Keratinocyte (primary cell): Measurements from ENCODE around the gene CCN2. TPM values are rescaled to one million over a fixed set of nuclear protein-coding genes. Genes with fewer than 3 reads are reported as not detected.

Experiments used
- DNase-seq: peaks from one replicate; pipeline ENCODE4 v3.0.0-alpha.2; 2011; ENCODE audit warnings: low read depth, missing footprints, low spot score
- FAIRE-seq: peaks from 2 replicates; lab custom pipeline; 2011; peaks lifted over from hg19 to GRCh38; lab: Jason Lieb, UNC
- H2AFZ ChIP-seq: 2 replicates; pipeline ENCODE4 v1.6.0; 2012; ENCODE audit warnings: low read length, control low read depth, inconsistent platforms; ENCODE audit not compliant: control insufficient read depth
- H3K27ac ChIP-seq: 2 replicates; pipeline ENCODE4 v1.5.1; 2011; ENCODE audit warnings: low read length; ENCODE audit not compliant: control insufficient read depth, insufficient read depth
- H3K27me3 ChIP-seq: 3 replicates; pipeline ENCODE4 v1.6.0; 2011; ENCODE audit warnings: low read length; ENCODE audit not compliant: control insufficient read depth, insufficient read depth; ENCODE audit errors: extremely low read depth
- H3K36me3 ChIP-seq, 2 experiments: 2 replicates in 1 of 2; 3 replicates in 1 of 2; pipeline ENCODE4 v1.5.1; 2011; ENCODE audit warnings: low read length in 2 of 2, mild to moderate bottlenecking in 1 of 2; ENCODE audit not compliant: control insufficient read depth in 2 of 2, insufficient read depth in 2 of 2; ENCODE audit errors: extremely low read depth in 1 of 2
- H3K4me1 ChIP-seq: 3 replicates; pipeline ENCODE4 v1.5.1; 2011; ENCODE audit warnings: low read length; ENCODE audit not compliant: control insufficient read depth, insufficient read depth; ENCODE audit errors: extremely low read depth
- H3K4me2 ChIP-seq: 3 replicates; pipeline ENCODE4 v1.6.0; 2011; ENCODE audit warnings: low read depth, low read length; ENCODE audit not compliant: control insufficient read depth, insufficient read depth; ENCODE audit errors: extremely low read depth
- H3K4me3 ChIP-seq, 3 experiments: fragments of 200-600 bp in 1 of 3; sonication (generic) in 1 of 3; 2 replicates in 2 of 3; 3 replicates in 1 of 3; pipeline ENCODE4 v1.5.1; 2011 to 2016; ENCODE audit warnings: low read length in 3 of 3, mild to moderate bottlenecking in 3 of 3, control low read depth in 2 of 3, inconsistent platforms in 1 of 3, low read depth in 1 of 3, mixed read lengths in 1 of 3, mixed run types in 1 of 3, moderate library complexity in 1 of 3; ENCODE audit not compliant: control insufficient read depth in 2 of 3, insufficient read depth in 2 of 3; ENCODE audit errors: extremely low read depth in 1 of 3
- H3K79me2 ChIP-seq: 2 replicates; pipeline ENCODE4 v1.6.0; 2012; ENCODE audit warnings: low read length; ENCODE audit not compliant: control insufficient read depth, insufficient read depth
- H3K9ac ChIP-seq: 3 replicates; pipeline ENCODE4 v1.6.0; 2011; ENCODE audit warnings: low read length; ENCODE audit not compliant: control insufficient read depth, insufficient read depth; ENCODE audit errors: extremely low read depth
- H3K9me1 ChIP-seq: 3 replicates; pipeline ENCODE4 v1.6.0; 2011; ENCODE audit warnings: low read length; ENCODE audit not compliant: control insufficient read depth, insufficient read depth; ENCODE audit errors: extremely low read depth
- H3K9me3 ChIP-seq: 2 replicates; pipeline ENCODE4 v1.5.1; 2012; ENCODE audit warnings: low read depth, low read length; ENCODE audit not compliant: control insufficient read depth
- H4K20me1 ChIP-seq: 3 replicates; pipeline ENCODE4 v1.6.0; 2011; ENCODE audit warnings: low read length; ENCODE audit not compliant: control insufficient read depth, insufficient read depth; ENCODE audit errors: extremely low read depth
- CTCF ChIP-seq, 3 experiments: IDR thresholded peaks in 1 of 3; conservative IDR thresholded peaks in 1 of 3; optimal IDR thresholded peaks in 1 of 3; 2 replicates in 2 of 3; 3 replicates in 1 of 3; pipeline versions ENCODE3 to v1.5.1; 2011; ENCODE audit warnings: low read length in 3 of 3, mild to moderate bottlenecking in 3 of 3, moderate library complexity in 2 of 3, control low read depth in 1 of 3, inconsistent platforms in 1 of 3; ENCODE audit not compliant: insufficient read depth in 2 of 3; ENCODE audit errors: extremely low read depth in 1 of 3
- EZH2 ChIP-seq: IDR thresholded peaks from one replicate; pipeline ENCODE4 v1.6.1; 2012; ENCODE audit warnings: inconsistent platforms, mild to moderate bottlenecking, low read length, moderate library complexity
- dilution Hi-C: fragments of 300-500 bp; cut with MboI; formaldehyde crosslinking; loops from one replicate; pipeline ENCODE4 v1.7.0; 2020; ENCODE audit warnings: low sequenced_read_pairs; ENCODE audit not compliant: extremely low pct_ligation_motif_present
- polyA plus RNA-seq, 5 experiments: library from polyadenylated mRNA; depleted of rRNA in 3 of 5; stranded (reverse) in 3 of 5; stranded (forward) in 1 of 5; unstranded in 1 of 5; fragments of >200 nt; gene quantifications; 1 replicate in 1 of 5; 2 replicates in 3 of 5; 3 replicates in 1 of 5; pipeline versions ENCODE4 v1.2.1 to v1.2.3, GENCODE V29; 2011 to 2012; ENCODE audit warnings: missing spikeins in 2 of 5, low read depth in 1 of 5, low replicate concordance in 1 of 5

CCN2 gene
- polyA plus RNA-seq, 1 donor (not counting 4 experiments of a cell fraction or from before 2014, with no cell fraction given), result 78.2 TPM

GRCh38 chr6:131929264-131929663, 21.9 kb downstream of the CCN2 start:
- DNase-seq, result no peak
- no peak for FAIRE-seq
- Histone ChIP-seq H3K9me3 (no peaks in the 10 kb centered on the region), H3K27ac (no peak overlapping the region), H3K4me3 (no peak overlapping the region), H3K4me1 (peaks cover 7% of the 10 kb centered on the region), H3K4me2 (no peak overlapping the region), H3K79me2 (no peaks in the 10 kb centered on the region), H4K20me1 (no peaks in the 10 kb centered on the region), H3K9ac (no peak overlapping the region), H3K9me1 (no peaks in the 10 kb centered on the region), H3K36me3 (no peaks in the 10 kb centered on the region), H2AFZ (no peak overlapping the region), H3K27me3 (no peaks in the 10 kb centered on the region)
- dilution Hi-C loops, result no loop called here
- TF ChIP-seq EZH2 (no peak), CTCF (optimal IDR thresholded peaks at IDR 0.05 in 1 of 3, IDR thresholded peaks at IDR 0.05 in 1 of 3, conservative IDR thresholded peaks at IDR 0.05 in 1 of 3; ENCODE audit: extremely low read depth in 1 of 3, insufficient read depth in 2 of 3, low read length in 3 of 3) (peak in 1 of 3 experiments; percentile 43)

GRCh38 chr6:131924881-131925474, 26.2 kb downstream of the CCN2 start:
- H3K27me3 ChIP-seq, result no peaks in the 10 kb centered on the region
- H3K4me2 ChIP-seq, result no peak overlapping the region
- dilution Hi-C loops, result no loop called here
- no peak overlapping the region for H3K27ac ChIP-seq
- no peaks in the 10 kb centered on the region for H4K20me1 ChIP-seq
- peaks cover 4% of the 10 kb centered on the region for H3K9me3 ChIP-seq
- no peak for FAIRE-seq
- no peak overlapping the region for H3K4me3 ChIP-seq
- no peak for DNase-seq
- H3K4me1 ChIP-seq, result peaks cover 7% of the 10 kb centered on the region
- H3K79me2 ChIP-seq, result no peaks in the 10 kb centered on the region
- H3K9ac ChIP-seq, result no peak overlapping the region
- TF ChIP-seq EZH2, result no peak
- peak; percentile 26 to 54 (median 39) for TF ChIP-seq CTCF (optimal IDR thresholded peaks at IDR 0.05 in 1 of 3, IDR thresholded peaks at IDR 0.05 in 1 of 3, conservative IDR thresholded peaks at IDR 0.05 in 1 of 3; ENCODE audit: extremely low read depth in 1 of 3, insufficient read depth in 2 of 3, low read length in 3 of 3)
- no peaks in the 10 kb centered on the region for H3K9me1 ChIP-seq
- no peaks in the 10 kb centered on the region for H3K36me3 ChIP-seq
- H2AFZ ChIP-seq, result no peak overlapping the region
